SK-N-SH treated with all-trans-retinoic acid at 6 μM for 48 hours (cell line): ENCODE data around the gene FAM174B.

Experiments
- ATAC-seq: fragments of 200-7000 bp; cut with Tn5 transposase; 3 replicates; pipeline ENCODE4 v1.9.1; 2020; ENCODE audit warnings: mild to moderate bottlenecking, moderate library complexity
- ARNTL ChIP-seq: fragments of 450-650 bp; formaldehyde crosslinking; IDR thresholded peaks from 2 replicates; pipeline ENCODE4 v1.5.0; 2020; ENCODE audit warnings: low read depth, mild to moderate bottlenecking, moderate library complexity, borderline replicate concordance
- BACH2 ChIP-seq: fragments of 250-450 bp; sonication (Bioruptor Pico); IDR thresholded peaks from 2 replicates; pipeline ENCODE4 v1.9.0; 2021; ENCODE audit warnings: mild to moderate bottlenecking, borderline replicate concordance
- CSDC2 ChIP-seq: fragments of 250-450 bp; sonication (Bioruptor Pico); IDR thresholded peaks from 2 replicates; pipeline ENCODE4 v1.5.0; 2020; ENCODE audit warnings: mild to moderate bottlenecking, moderate library complexity
- ESRRG ChIP-seq: fragments of 250-450 bp; sonication (Bioruptor Pico); IDR thresholded peaks from 2 replicates; pipeline ENCODE4 v1.6.1; 2021; ENCODE audit warnings: mild to moderate bottlenecking
- GLIS3 ChIP-seq: fragments of 250-450 bp; sonication (Bioruptor Pico); IDR thresholded peaks from 2 replicates; pipeline ENCODE4 v1.5.0; 2020; ENCODE audit warnings: mild to moderate bottlenecking, moderate library complexity
- ISL1 ChIP-seq: fragments of 250-450 bp; sonication (Bioruptor Pico); IDR thresholded peaks from 2 replicates; pipeline ENCODE4 v2.1.2; 2022; ENCODE audit warnings: mild to moderate bottlenecking, moderate library complexity
- OSR1 ChIP-seq: fragments of 250-450 bp; sonication (Bioruptor Pico); IDR thresholded peaks from 2 replicates; pipeline ENCODE4 v1.8.0; 2022; ENCODE audit warnings: moderate library complexity, mild to moderate bottlenecking, inconsistent platforms
- PPARA ChIP-seq: fragments of 250-450 bp; sonication (Bioruptor Pico); IDR thresholded peaks from 2 replicates; pipeline ENCODE4 v1.5.0; 2020; ENCODE audit warnings: mild to moderate bottlenecking, borderline replicate concordance
- RARB ChIP-seq: fragments of 250-450 bp; sonication (Bioruptor Pico); IDR thresholded peaks from 2 replicates; pipeline ENCODE4 v1.8.0; 2021; ENCODE audit warnings: mild to moderate bottlenecking, moderate library complexity
- SNAI2 ChIP-seq: fragments of 250-450 bp; sonication (Bioruptor Pico); IDR thresholded peaks from 2 replicates; pipeline ENCODE4 v1.5.0; 2020; ENCODE audit warnings: mild to moderate bottlenecking, moderate library complexity
- TCF4 ChIP-seq: fragments of 250-450 bp; sonication (Bioruptor Pico); IDR thresholded peaks from 2 replicates; pipeline ENCODE4 v1.8.0; 2021; ENCODE audit warnings: mild to moderate bottlenecking, moderate library complexity, borderline replicate concordance
- TOX ChIP-seq: fragments of 250-450 bp; sonication (Bioruptor Pico); IDR thresholded peaks from 2 replicates; pipeline ENCODE4 v1.8.0; 2021; ENCODE audit warnings: mild to moderate bottlenecking, moderate library complexity, borderline replicate concordance
- TSHZ2 ChIP-seq: fragments of 250-450 bp; sonication (Bioruptor Pico); IDR thresholded peaks from 2 replicates; pipeline ENCODE4 v1.5.0; 2020; ENCODE audit warnings: mild to moderate bottlenecking, moderate library complexity
- ZC3H10 ChIP-seq: fragments of 250-450 bp; sonication (Bioruptor Pico); IDR thresholded peaks from 2 replicates; pipeline ENCODE4 v1.5.1; 2021; ENCODE audit warnings: mild to moderate bottlenecking, moderate library complexity
- ZFP3 ChIP-seq: fragments of 250-450 bp; sonication (Bioruptor Pico); IDR thresholded peaks from 2 replicates; pipeline ENCODE4 v1.5.0; 2020; ENCODE audit warnings: mild to moderate bottlenecking, moderate library complexity
- ZFP30 ChIP-seq: fragments of 450-650 bp; formaldehyde crosslinking; IDR thresholded peaks from 2 replicates; pipeline ENCODE4 v1.5.0; 2022; ENCODE audit warnings: mild to moderate bottlenecking, moderate library complexity
- ZNF565 ChIP-seq: fragments of 450-650 bp; formaldehyde crosslinking; conservative IDR thresholded peaks from 2 replicates; pipeline ENCODE4 v1.5.0; 2020; ENCODE audit warnings: low read depth, mild to moderate bottlenecking, moderate library complexity
- ZNF70 ChIP-seq: fragments of 450-650 bp; formaldehyde crosslinking; IDR thresholded peaks from 2 replicates; pipeline ENCODE4 v1.5.0; 2020; ENCODE audit warnings: mild to moderate bottlenecking, moderate library complexity
- ZNF8 ChIP-seq: fragments of 450-650 bp; formaldehyde crosslinking; IDR thresholded peaks from 2 replicates; pipeline ENCODE4 v1.5.0; 2020; ENCODE audit warnings: mild to moderate bottlenecking, moderate library complexity
- TF ChIP-seq, protein P1 (sequence below): fragments of 250-450 bp; sonication (Bioruptor Pico); IDR thresholded peaks from 2 replicates; pipeline ENCODE4 v1.8.0; 2020; ENCODE audit warnings: mild to moderate bottlenecking, moderate library complexity, borderline replicate concordance
- TF ChIP-seq, protein P2 (sequence below): fragments of 250-450 bp; sonication (Bioruptor Pico); IDR thresholded peaks from 2 replicates; pipeline ENCODE4 v1.5.1; 2021; ENCODE audit warnings: mild to moderate bottlenecking, moderate library complexity

The FAM174B gene

GRCh38 chr15:92681141-92681631 lies 25.6 kb upstream of the FAM174B start:
- ATAC-seq = no peak
- TF ChIP-seq ESRRG (no peak), ISL1 (CRISPR knock-in tag) (peak; percentile 31), ZC3H10 (CRISPR knock-in tag) (no peak)

DNA sequence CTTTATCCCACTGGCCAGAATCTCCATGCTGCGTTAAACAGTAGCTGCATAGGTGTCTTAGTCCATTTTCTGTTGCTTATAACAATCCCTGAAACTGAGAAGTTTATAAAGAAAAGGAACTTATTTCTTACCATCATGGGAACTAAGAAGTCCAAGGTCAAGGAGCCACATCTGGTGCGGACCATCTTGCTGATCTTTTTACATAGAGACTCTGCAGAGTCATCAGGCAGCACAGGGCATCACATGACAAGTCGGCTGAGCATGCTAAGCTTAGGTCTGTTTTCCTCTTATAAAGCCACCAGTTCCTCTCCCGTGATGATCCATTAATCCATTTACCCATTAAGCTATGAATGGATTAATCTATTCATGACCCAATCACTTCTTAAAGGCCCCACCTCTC lies 22.4 kb upstream of the FAM174B start:
- TF ChIP-seq, protein P1, sequence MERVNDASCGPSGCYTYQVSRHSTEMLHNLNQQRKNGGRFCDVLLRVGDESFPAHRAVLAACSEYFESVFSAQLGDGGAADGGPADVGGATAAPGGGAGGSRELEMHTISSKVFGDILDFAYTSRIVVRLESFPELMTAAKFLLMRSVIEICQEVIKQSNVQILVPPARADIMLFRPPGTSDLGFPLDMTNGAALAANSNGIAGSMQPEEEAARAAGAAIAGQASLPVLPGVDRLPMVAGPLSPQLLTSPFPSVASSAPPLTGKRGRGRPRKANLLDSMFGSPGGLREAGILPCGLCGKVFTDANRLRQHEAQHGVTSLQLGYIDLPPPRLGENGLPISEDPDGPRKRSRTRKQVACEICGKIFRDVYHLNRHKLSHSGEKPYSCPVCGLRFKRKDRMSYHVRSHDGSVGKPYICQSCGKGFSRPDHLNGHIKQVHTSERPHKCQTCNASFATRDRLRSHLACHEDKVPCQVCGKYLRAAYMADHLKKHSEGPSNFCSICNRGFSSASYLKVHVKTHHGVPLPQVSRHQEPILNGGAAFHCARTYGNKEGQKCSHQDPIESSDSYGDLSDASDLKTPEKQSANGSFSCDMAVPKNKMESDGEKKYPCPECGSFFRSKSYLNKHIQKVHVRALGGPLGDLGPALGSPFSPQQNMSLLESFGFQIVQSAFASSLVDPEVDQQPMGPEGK = no peak
- TF ChIP-seq PPARA (CRISPR knock-in tag) (no peak), ZFP3 (no peak), TSHZ2 (CRISPR knock-in tag) (no peak), TOX (CRISPR knock-in tag) (no peak), ZNF8 (CRISPR knock-in tag) (no peak), GLIS3 (CRISPR knock-in tag) (no peak), TCF4 (CRISPR knock-in tag) (no peak), RARB (CRISPR knock-in tag) (no peak), OSR1 (CRISPR knock-in tag) (no peak), CSDC2 (CRISPR knock-in tag) (no peak), BACH2 (CRISPR knock-in tag) (no peak), ZNF565 (no peak), ESRRG (no peak), ZFP30 (CRISPR knock-in tag) (no peak), ZNF70 (CRISPR knock-in tag) (no peak), SNAI2 (CRISPR knock-in tag) (no peak)
- TF ChIP-seq, protein P2, sequence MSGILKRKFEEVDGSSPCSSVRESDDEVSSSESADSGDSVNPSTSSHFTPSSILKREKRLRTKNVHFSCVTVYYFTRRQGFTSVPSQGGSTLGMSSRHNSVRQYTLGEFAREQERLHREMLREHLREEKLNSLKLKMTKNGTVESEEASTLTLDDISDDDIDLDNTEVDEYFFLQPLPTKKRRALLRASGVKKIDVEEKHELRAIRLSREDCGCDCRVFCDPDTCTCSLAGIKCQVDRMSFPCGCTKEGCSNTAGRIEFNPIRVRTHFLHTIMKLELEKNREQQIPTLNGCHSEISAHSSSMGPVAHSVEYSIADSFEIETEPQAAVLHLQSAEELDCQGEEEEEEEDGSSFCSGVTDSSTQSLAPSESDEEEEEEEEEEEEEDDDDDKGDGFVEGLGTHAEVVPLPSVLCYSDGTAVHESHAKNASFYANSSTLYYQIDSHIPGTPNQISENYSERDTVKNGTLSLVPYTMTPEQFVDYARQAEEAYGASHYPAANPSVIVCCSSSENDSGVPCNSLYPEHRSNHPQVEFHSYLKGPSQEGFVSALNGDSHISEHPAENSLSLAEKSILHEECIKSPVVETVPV = no peak
- no peak for ATAC-seq

GRCh38 chr15:92676561-92676960 lies 21.0 kb upstream of the FAM174B start:
- no peak for TF ChIP-seq BACH2 (CRISPR knock-in tag)
- TF ChIP-seq, protein P1 = no peak
- TF ChIP-seq ARNTL (CRISPR knock-in tag) = no peak
- no peak for TF ChIP-seq ZFP3
- no peak for TF ChIP-seq ZNF8 (CRISPR knock-in tag)
- no peak for TF ChIP-seq ZC3H10 (CRISPR knock-in tag)
- no peak for TF ChIP-seq ESRRG
- no peak for TF ChIP-seq ZFP30 (CRISPR knock-in tag)
- TF ChIP-seq ISL1 (CRISPR knock-in tag) = no peak
- TF ChIP-seq RARB (CRISPR knock-in tag) = no peak
- TF ChIP-seq, protein P2 = no peak
- no peak for ATAC-seq
